Parathyroid adenoma (tissue), 2 donors: ENCODE measurements around the gene PDIA5.

Experiments used
- H2AFZ ChIP-seq: fragments of 300-600 bp; sonication (generic); one replicate; pipeline ENCODE4 v1.7.0; 2017; ENCODE audit warnings: antibody characterized with exemption, mild to moderate bottlenecking
- H3K27ac ChIP-seq: fragments of 300-600 bp; sonication (generic); one replicate; pipeline ENCODE4 v1.7.0; 2017
- H3K27me3 ChIP-seq: fragments of 300-600 bp; sonication (generic); one replicate; pipeline ENCODE4 v1.7.0; 2017; ENCODE audit warnings: low read length; ENCODE audit not compliant: control insufficient read depth, insufficient read depth
- H3K36me3 ChIP-seq: fragments of 300-600 bp; sonication (generic); one replicate; pipeline ENCODE4 v1.7.0; 2017; ENCODE audit warnings: low read length; ENCODE audit not compliant: control insufficient read depth, insufficient read depth
- H3K4me1 ChIP-seq: fragments of 300-600 bp; sonication (generic); one replicate; pipeline ENCODE4 v1.7.0; 2017; ENCODE audit warnings: control low read depth
- H3K4me2 ChIP-seq: fragments of 300-600 bp; sonication (generic); one replicate; pipeline ENCODE4 v1.7.0; 2017; ENCODE audit warnings: low read length
- H3K4me3 ChIP-seq: fragments of 300-600 bp; sonication (generic); one replicate; pipeline ENCODE4 v1.7.0; 2017; ENCODE audit warnings: low read depth, low read length
- H3K79me2 ChIP-seq: fragments of 300-600 bp; sonication (generic); one replicate; pipeline ENCODE4 v1.7.0; 2017; ENCODE audit warnings: control low read depth
- H3K9ac ChIP-seq: fragments of 300-600 bp; sonication (generic); one replicate; pipeline ENCODE4 v1.7.0; 2017; ENCODE audit warnings: mild to moderate bottlenecking
- H3K9me3 ChIP-seq: fragments of 300-600 bp; sonication (generic); one replicate; pipeline ENCODE4 v1.7.0; 2017; ENCODE audit warnings: low read length; ENCODE audit not compliant: control insufficient read depth
- TF ChIP-seq, protein P1 (sequence below): fragments of 300-600 bp; sonication (generic); IDR thresholded peaks from one replicate; pipeline ENCODE4 v1.7.0; 2017; ENCODE audit warnings: antibody characterized with exemption, mild to moderate bottlenecking
- donor health status: primary hyperparathyroidism.

The PDIA5 gene

DNA sequence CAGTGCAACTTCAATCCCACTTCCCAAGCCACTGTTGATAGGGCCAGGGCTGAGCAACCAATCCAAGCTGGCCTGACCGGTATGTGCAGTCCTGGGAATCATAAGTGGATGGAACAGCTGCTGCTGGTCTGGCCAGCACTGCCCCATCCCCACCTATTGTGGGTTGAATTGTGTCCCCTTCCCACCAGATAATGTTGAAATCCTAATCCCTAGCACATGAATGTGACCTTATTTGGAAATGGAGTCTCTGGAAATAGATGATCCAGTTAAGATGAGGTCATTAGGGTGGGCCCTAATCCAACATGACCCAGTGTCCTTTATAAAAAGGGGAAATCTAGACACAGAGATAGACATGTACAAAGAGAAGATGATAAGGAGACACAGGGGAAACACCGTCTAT, 13.7 kb upstream of the PDIA5 start:
- Histone ChIP-seq H3K4me3 (no peak overlapping the region), H3K9ac (no peak overlapping the region), H3K36me3 (no peaks in the 10 kb centered on the region), H3K4me2 (no peak overlapping the region), H3K4me1 (no peaks in the 10 kb centered on the region), H3K9me3 (no peaks in the 10 kb centered on the region), H3K27me3 (no peaks in the 10 kb centered on the region), H2AFZ (no peak overlapping the region), H3K27ac (no peak overlapping the region), H3K79me2 (no peaks in the 10 kb centered on the region)
- TF ChIP-seq, protein P1, sequence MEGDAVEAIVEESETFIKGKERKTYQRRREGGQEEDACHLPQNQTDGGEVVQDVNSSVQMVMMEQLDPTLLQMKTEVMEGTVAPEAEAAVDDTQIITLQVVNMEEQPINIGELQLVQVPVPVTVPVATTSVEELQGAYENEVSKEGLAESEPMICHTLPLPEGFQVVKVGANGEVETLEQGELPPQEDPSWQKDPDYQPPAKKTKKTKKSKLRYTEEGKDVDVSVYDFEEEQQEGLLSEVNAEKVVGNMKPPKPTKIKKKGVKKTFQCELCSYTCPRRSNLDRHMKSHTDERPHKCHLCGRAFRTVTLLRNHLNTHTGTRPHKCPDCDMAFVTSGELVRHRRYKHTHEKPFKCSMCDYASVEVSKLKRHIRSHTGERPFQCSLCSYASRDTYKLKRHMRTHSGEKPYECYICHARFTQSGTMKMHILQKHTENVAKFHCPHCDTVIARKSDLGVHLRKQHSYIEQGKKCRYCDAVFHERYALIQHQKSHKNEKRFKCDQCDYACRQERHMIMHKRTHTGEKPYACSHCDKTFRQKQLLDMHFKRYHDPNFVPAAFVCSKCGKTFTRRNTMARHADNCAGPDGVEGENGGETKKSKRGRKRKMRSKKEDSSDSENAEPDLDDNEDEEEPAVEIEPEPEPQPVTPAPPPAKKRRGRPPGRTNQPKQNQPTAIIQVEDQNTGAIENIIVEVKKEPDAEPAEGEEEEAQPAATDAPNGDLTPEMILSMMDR = no peak

DNA sequence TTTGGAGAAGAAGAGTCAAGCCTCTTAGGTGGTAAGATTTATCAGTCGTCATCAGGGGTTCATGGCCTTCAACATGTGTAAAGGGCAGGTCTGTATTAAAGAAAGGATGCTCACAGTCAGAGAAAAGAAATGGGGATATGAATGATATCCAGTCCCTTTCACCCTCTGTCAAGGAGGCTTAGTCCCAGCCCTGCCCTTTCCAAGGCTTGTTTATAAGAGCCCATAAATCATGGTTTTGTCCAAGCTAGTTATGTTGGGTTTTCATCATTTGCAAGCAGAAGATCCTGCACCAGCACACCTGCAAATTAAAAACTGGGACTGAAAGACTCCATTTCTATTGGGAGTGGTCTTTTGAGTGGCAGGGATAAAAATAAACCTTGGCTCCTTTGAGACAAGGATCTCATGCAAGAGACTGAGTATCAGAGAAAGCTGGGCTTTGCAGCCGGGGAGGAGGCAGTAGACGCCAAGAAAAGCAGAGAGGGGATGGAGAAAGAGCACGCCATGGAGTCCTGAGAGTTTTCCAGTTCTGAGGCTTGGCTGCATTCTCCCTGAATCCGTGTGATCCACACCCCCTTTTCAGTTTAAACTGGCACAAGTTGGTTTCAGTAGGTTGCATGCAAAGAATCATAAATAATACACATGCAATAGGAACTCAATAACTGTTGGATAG, 12.6 kb upstream of the PDIA5 start:
- H3K27ac ChIP-seq = no peak overlapping the region
- H3K9ac ChIP-seq = no peak overlapping the region
- H3K27me3 ChIP-seq = no peaks in the 10 kb centered on the region
- no peak overlapping the region for H3K4me3 ChIP-seq
- no peak overlapping the region for H3K4me2 ChIP-seq
- no peak overlapping the region for H2AFZ ChIP-seq
- H3K36me3 ChIP-seq = no peaks in the 10 kb centered on the region
- no peaks in the 10 kb centered on the region for H3K9me3 ChIP-seq
- H3K4me1 ChIP-seq = no peaks in the 10 kb centered on the region
- no peaks in the 10 kb centered on the region for H3K79me2 ChIP-seq
- TF ChIP-seq, protein P1 = no peak

DNA sequence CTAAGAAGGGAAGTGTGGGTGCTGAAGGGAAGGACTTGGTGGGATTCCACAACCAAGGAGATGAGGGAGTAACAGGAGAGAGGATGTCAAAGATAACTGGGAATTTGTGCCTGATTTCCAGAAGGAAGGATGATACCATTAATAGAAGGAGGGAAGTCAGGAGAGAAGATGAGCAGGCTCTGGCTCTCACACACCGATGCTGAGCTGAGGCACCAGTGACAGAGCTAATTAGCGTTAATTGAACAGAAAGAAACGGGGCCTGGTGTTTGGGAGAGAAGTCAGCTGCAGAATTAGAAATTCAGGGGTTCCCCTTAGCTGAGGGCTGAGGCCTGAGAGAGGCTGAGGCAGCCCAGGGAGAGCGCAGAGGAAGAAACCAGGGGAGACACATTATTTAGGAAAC, 11.9 kb upstream of the PDIA5 start:
- no peak overlapping the region for H3K4me3 ChIP-seq
- H3K9me3 ChIP-seq = no peaks in the 10 kb centered on the region
- no peak overlapping the region for H3K9ac ChIP-seq
- no peaks in the 10 kb centered on the region for H3K27me3 ChIP-seq
- H3K27ac ChIP-seq = no peak overlapping the region
- no peak overlapping the region for H3K4me2 ChIP-seq
- H3K79me2 ChIP-seq = no peaks in the 10 kb centered on the region
- H2AFZ ChIP-seq = no peak overlapping the region
- no peaks in the 10 kb centered on the region for H3K4me1 ChIP-seq
- TF ChIP-seq, protein P1 = no peak
- no peaks in the 10 kb centered on the region for H3K36me3 ChIP-seq

DNA sequence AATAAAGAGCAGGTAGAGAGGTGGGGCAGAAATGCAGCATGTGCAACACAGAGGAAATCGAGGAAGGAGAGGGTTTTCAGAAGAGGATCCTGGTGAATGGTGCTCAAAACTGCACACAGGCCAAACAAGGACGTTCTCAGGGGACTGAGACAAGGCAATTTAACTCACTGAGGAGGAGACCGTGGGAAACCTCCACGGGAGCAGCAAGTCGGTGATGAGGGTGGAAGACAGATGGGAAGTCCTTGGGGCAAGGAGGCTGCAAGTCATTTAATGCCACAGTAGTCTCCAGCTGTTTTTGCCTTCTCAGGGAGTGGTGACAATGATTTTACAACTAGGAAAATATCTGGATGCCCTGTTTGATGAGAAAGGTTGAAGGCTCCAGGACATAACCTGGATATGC, 11.5 kb upstream of the PDIA5 start:
- no peaks in the 10 kb centered on the region for H3K27me3 ChIP-seq
- no peak overlapping the region for H3K4me2 ChIP-seq
- no peak overlapping the region for H3K9ac ChIP-seq
- H3K9me3 ChIP-seq = no peaks in the 10 kb centered on the region
- no peak overlapping the region for H3K27ac ChIP-seq
- H3K4me1 ChIP-seq = no peaks in the 10 kb centered on the region
- H2AFZ ChIP-seq = no peak overlapping the region
- H3K4me3 ChIP-seq = no peak overlapping the region
- no peaks in the 10 kb centered on the region for H3K36me3 ChIP-seq
- TF ChIP-seq, protein P1 = no peak
- no peaks in the 10 kb centered on the region for H3K79me2 ChIP-seq

DNA sequence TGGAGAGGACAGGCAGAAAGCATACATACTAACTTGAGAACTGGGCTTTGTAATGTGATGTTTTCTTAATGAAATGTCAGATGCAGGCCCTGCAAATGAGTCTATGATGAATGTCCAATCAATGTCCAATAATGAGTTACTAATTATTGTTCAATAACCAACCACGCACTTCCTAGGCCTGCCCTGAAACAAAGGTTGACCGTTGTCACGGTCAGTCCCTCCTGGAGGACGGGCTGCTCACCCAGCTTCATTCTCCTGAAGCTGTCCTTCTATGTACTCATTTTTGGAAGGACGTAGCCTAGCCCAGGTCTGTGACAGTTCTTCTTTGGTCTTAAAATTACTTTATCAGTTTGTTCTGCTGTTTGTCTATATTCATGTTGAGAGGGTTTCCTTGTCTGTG, 8.3 kb upstream of the PDIA5 start:
- Histone ChIP-seq H2AFZ (no peak overlapping the region), H3K9me3 (no peaks in the 10 kb centered on the region), H3K27me3 (no peaks in the 10 kb centered on the region), H3K79me2 (no peaks in the 10 kb centered on the region), H3K4me1 (no peaks in the 10 kb centered on the region), H3K27ac (no peak overlapping the region), H3K9ac (no peak overlapping the region), H3K36me3 (no peaks in the 10 kb centered on the region), H3K4me3 (no peak overlapping the region), H3K4me2 (no peak overlapping the region)
- TF ChIP-seq, protein P1 = no peak
